IMR-90 (cell line): ENCODE data around the gene BBIP1. TPM values are rescaled to one million over a fixed set of nuclear protein-coding genes. Genes with fewer than 3 reads are reported as not detected.

ENCODE experiments used
- ATAC-seq: fragments of 200-7000 bp; cut with Tn5 transposase; 2 replicates; pipeline ENCODE4 v1.9.1; 2020; ENCODE audit warnings: low read depth, mild to moderate bottlenecking, moderate library complexity
- BruUV-seq: library from RNA; stranded (reverse); fragments of 400-500 nt; replicated peaks from 2 replicates; lab custom pipeline; 2021; lab: Mats Ljungman, UMichigan
- CTCF ChIA-PET: fragments of 300-600 bp; formaldehyde crosslinking; extraction: SDS; loops from one replicate; lab custom pipeline; 2021; ENCODE audit warnings: antibody characterized with exemption; lab: Yijun Ruan, JAX
- POLR2A ChIA-PET: fragments of 300-600 bp; sonication (Branson Sonifier 250); formaldehyde crosslinking; loops from one replicate; lab custom pipeline; 2022; ENCODE audit warnings: antibody characterized with exemption; ENCODE audit not compliant: unreplicated experiment; lab: Charles Lee
- DNase-seq: peaks from one replicate; pipeline ENCODE4 v3.0.0; 2013
- H2AFZ ChIP-seq: replicated peaks from 2 replicates; pipeline ENCODE3; 2013; ENCODE audit warnings: low read length, mild to moderate bottlenecking; ENCODE audit not compliant: poor library complexity
- H2AK5ac ChIP-seq: 2 replicates; pipeline ENCODE4 v1.6.1; 2013; ENCODE audit warnings: low read depth, low read length, inconsistent platforms
- H2AK9ac ChIP-seq: replicated peaks from 2 replicates; pipeline ENCODE3; 2013; ENCODE audit warnings: mild to moderate bottlenecking, low read depth, low read length, moderate library complexity; ENCODE audit not compliant: poor library complexity
- H2BK120ac ChIP-seq: 2 replicates; pipeline ENCODE4 v1.6.1; 2013; ENCODE audit warnings: low read depth, low read length, inconsistent platforms
- H2BK15ac ChIP-seq: 3 replicates; pipeline ENCODE4 v1.6.1; 2013; ENCODE audit warnings: low read depth, low read length, inconsistent platforms
- H2BK20ac ChIP-seq: 2 replicates; pipeline ENCODE4 v1.6.1; 2013; ENCODE audit warnings: low read depth, mild to moderate bottlenecking, inconsistent platforms, low read length, moderate library complexity
- H2BK5ac ChIP-seq: 2 replicates; pipeline ENCODE4 v1.6.1; 2013; ENCODE audit warnings: mild to moderate bottlenecking, low read depth, low read length, inconsistent platforms; ENCODE audit not compliant: poor library complexity, severe bottlenecking
- H3K14ac ChIP-seq: replicated peaks from 2 replicates; pipeline ENCODE4 v1.6.1; 2013; ENCODE audit warnings: low read depth, low read length, inconsistent platforms
- H3K18ac ChIP-seq: 2 replicates; pipeline ENCODE4 v1.6.1; 2013; ENCODE audit warnings: low read depth, low read length, control low read depth
- H3K23ac ChIP-seq: 2 replicates; pipeline ENCODE4 v1.6.1; 2013; ENCODE audit warnings: low read depth, low read length, inconsistent platforms
- H3K27ac ChIP-seq: 2 replicates; pipeline ENCODE4 v1.5.1; 2013; ENCODE audit warnings: mild to moderate bottlenecking, control low read depth, low read length; ENCODE audit not compliant: insufficient read depth
- H3K27me3 ChIP-seq: 2 replicates; pipeline ENCODE4 v1.6.1; 2013; ENCODE audit warnings: low read length; ENCODE audit not compliant: control insufficient read depth, insufficient read depth
- H3K36me3 ChIP-seq: 2 replicates; pipeline ENCODE4 v1.6.1; 2013; ENCODE audit warnings: low read length, mixed read lengths; ENCODE audit not compliant: control insufficient read depth, insufficient read depth
- H3K4ac ChIP-seq: 2 replicates; pipeline ENCODE4 v1.6.1; 2013; ENCODE audit warnings: low read depth, low read length, inconsistent platforms
- H3K4me1 ChIP-seq: 2 replicates; pipeline ENCODE4 v1.6.1; 2013; ENCODE audit warnings: low read length, mixed read lengths; ENCODE audit not compliant: control insufficient read depth, insufficient read depth
- H3K4me2 ChIP-seq: 2 replicates; pipeline ENCODE4 v1.6.1; 2013; ENCODE audit warnings: low read depth, mild to moderate bottlenecking, control low read depth, low read length, moderate library complexity
- H3K4me3 ChIP-seq: 2 replicates; pipeline ENCODE4 v1.5.1; 2013; ENCODE audit warnings: low read depth, mild to moderate bottlenecking, control low read depth, low read length, moderate library complexity; ENCODE audit not compliant: insufficient read depth
- H3K56ac ChIP-seq: 2 replicates; pipeline ENCODE4 v1.6.1; 2013; ENCODE audit warnings: low read length, inconsistent platforms; ENCODE audit not compliant: insufficient read depth; ENCODE audit errors: extremely low read depth
- H3K79me1 ChIP-seq, 2 experiments: 2 replicates each; pipeline ENCODE4 v1.6.1; 2013; ENCODE audit warnings: low read length in 2 of 2, inconsistent platforms in 1 of 2, low read depth in 1 of 2
- H3K9ac ChIP-seq: 2 replicates; pipeline ENCODE4 v1.6.1; 2013; ENCODE audit warnings: low read depth, low read length, control low read depth
- H3K9me1 ChIP-seq: 2 replicates; pipeline ENCODE4 v1.6.1; 2013; ENCODE audit warnings: low read length, inconsistent platforms; ENCODE audit not compliant: insufficient read depth
- H3K9me3 ChIP-seq: 2 replicates; pipeline ENCODE4 v1.6.1; 2013; ENCODE audit warnings: low read length; ENCODE audit not compliant: control insufficient read depth, insufficient read depth
- H4K20me1 ChIP-seq: 2 replicates; pipeline ENCODE4 v1.6.1; 2013; ENCODE audit warnings: low read length, inconsistent platforms; ENCODE audit not compliant: insufficient read depth
- H4K5ac ChIP-seq: 2 replicates; pipeline ENCODE4 v1.6.1; 2013; ENCODE audit warnings: mild to moderate bottlenecking, low read depth, low read length, control low read depth
- H4K8ac ChIP-seq, 2 experiments: 2 replicates each; pipeline ENCODE4 v1.6.1; 2013; ENCODE audit warnings: low read depth in 2 of 2, low read length in 2 of 2, control low read depth in 1 of 2, inconsistent platforms in 1 of 2
- H4K91ac ChIP-seq: 2 replicates; pipeline ENCODE4 v1.6.1; 2013; ENCODE audit warnings: low read depth, low read length, inconsistent platforms; ENCODE audit not compliant: insufficient read depth
- CEBPB ChIP-seq: IDR thresholded peaks from 2 replicates; pipeline ENCODE4 v1.6.1; 2012; ENCODE audit warnings: low read depth, low read length, improper control_type of control experiment
- FOS ChIP-seq: fragments of 150-350 bp; IDR thresholded peaks from 2 replicates; pipeline ENCODE4 v1.6.1; 2016; ENCODE audit warnings: low read depth, low read length
- MAFK ChIP-seq: IDR thresholded peaks from 2 replicates; pipeline ENCODE4 v1.6.1; 2012; ENCODE audit warnings: low read depth, low read length, improper control_type of control experiment
- MAZ ChIP-seq: IDR thresholded peaks from 2 replicates; pipeline ENCODE4 v1.6.1; 2012; ENCODE audit warnings: low read depth, mild to moderate bottlenecking, low read length, improper control_type of control experiment, moderate library complexity, borderline replicate concordance
- NFE2L2 ChIP-seq: fragments of 150-350 bp; IDR thresholded peaks from 2 replicates; pipeline ENCODE4 v1.6.1; 2016; ENCODE audit warnings: low read depth, mild to moderate bottlenecking, low read length
- RAD21 ChIP-seq: IDR thresholded peaks from 2 replicates; pipeline ENCODE4 v1.6.1; 2012; ENCODE audit warnings: low read length, improper control_type of control experiment
- SMC3 ChIP-seq: fragments of 150-350 bp; IDR thresholded peaks from 2 replicates; pipeline ENCODE4 v1.6.1; 2016; ENCODE audit warnings: low read depth, mild to moderate bottlenecking, antibody characterized with exemption, low read length, moderate library complexity
- USF2 ChIP-seq: fragments of 150-350 bp; IDR thresholded peaks from 2 replicates; pipeline ENCODE4 v1.6.1; 2017; ENCODE audit warnings: mild to moderate bottlenecking, antibody characterized with exemption, low read length, low read depth
- dilution Hi-C: fragments of 300-500 bp; cut with HindIII; formaldehyde crosslinking; loops from one replicate; pipeline ENCODE4 v1.14.3; 2018; ENCODE audit warnings: low sequenced_read_pairs; ENCODE audit not compliant: unreplicated experiment
- in situ Hi-C: fragments of 300-500 bp; cut with MboI; formaldehyde crosslinking; loops from 3 replicates; pipeline ENCODE4 v1.14.3; 2019; ENCODE audit warnings: low sequenced_read_pairs, inconsistent platforms, mixed read lengths
- intact Hi-C: fragments of 100-400 bp; cut with micrococcal nuclease; formaldehyde crosslinking; loops from 2 replicates; pipeline ENCODE4 v1.10.0; 2022
- polyA plus RNA-seq, 3 experiments: library from polyadenylated mRNA; depleted of rRNA; stranded (reverse); fragments of >200 nt; gene quantifications; 2 replicates each; pipeline ENCODE4 v1.2.3, GENCODE V29; 2012; ENCODE audit warnings: low replicate concordance in 1 of 3
- total RNA-seq: library from RNA; depleted of rRNA; stranded (reverse); fragments of >200 nt; gene quantifications from 2 replicates; pipeline ENCODE4 v1.2.3, GENCODE V29; 2012
- TF ChIP-seq, protein P1 (sequence below): conservative IDR thresholded peaks from 2 replicates; pipeline ENCODE4 v1.5.1; 2012; ENCODE audit warnings: mild to moderate bottlenecking, low read depth, low read length, improper control_type of control experiment
- TF ChIP-seq, protein P2 (sequence below): fragments of 150-350 bp; IDR thresholded peaks from 2 replicates; pipeline ENCODE4 v1.6.1; 2016; ENCODE audit warnings: low read depth, mild to moderate bottlenecking, low read length, moderate library complexity, borderline replicate concordance

The BBIP1 gene
- total and polyA plus RNA-seq, 2 of the 4 experiments (the other 2 are of a cell fraction): 17.4 to 19.9 TPM

- no peak overlapping the region for H4K91ac ChIP-seq
- no peaks in the 10 kb centered on the region for H3K27me3 ChIP-seq
- dilution Hi-C loops: no loop called here
- H3K56ac ChIP-seq: no peak overlapping the region
- H2BK15ac ChIP-seq: no peak overlapping the region
- no peak overlapping the region for H2BK120ac ChIP-seq
- BruUV-seq: no TSS peak
- no peaks in the 10 kb centered on the region for H3K36me3 ChIP-seq
- H4K5ac ChIP-seq: no peak overlapping the region
- no peak overlapping the region for H2AK5ac ChIP-seq
- in situ Hi-C loops: no loop called here
- no peak overlapping the region for H3K27ac ChIP-seq
- H2BK20ac ChIP-seq: no peak overlapping the region
- H3K4me1 ChIP-seq: no peaks in the 10 kb centered on the region
- no peak overlapping the region for H3K4me2 ChIP-seq
- no peak overlapping the region for H3K9ac ChIP-seq
- H3K23ac ChIP-seq: no peak overlapping the region
- no peak overlapping the region for H3K4ac ChIP-seq
- H2AK9ac ChIP-seq: no peak overlapping the region
- CTCF ChIA-PET: interaction anchor here (1.2 kb wide), 1 partner anchor 219 kb away, joined by 3 read pairs; no protein-coding TSS in a partner anchor
- DNase-seq: no peak
- peaks cover 14% of the 10 kb centered on the region; the same call in 1 of the 2 replicates for H4K20me1 ChIP-seq
- POLR2A ChIA-PET: no interaction called here
- no peak for ATAC-seq
- H2BK5ac ChIP-seq: no peak overlapping the region
- H3K79me1 ChIP-seq: peaks cover 26 to 43% of the 10 kb centered on the region in 2 experiments
- TF ChIP-seq MAFK (no peak), CEBPB (no peak), USF2 (no peak), RAD21 (no peak), MAZ (no peak), FOS (no peak), SMC3 (no peak), NFE2L2 (no peak)
- TF ChIP-seq, protein P1, sequence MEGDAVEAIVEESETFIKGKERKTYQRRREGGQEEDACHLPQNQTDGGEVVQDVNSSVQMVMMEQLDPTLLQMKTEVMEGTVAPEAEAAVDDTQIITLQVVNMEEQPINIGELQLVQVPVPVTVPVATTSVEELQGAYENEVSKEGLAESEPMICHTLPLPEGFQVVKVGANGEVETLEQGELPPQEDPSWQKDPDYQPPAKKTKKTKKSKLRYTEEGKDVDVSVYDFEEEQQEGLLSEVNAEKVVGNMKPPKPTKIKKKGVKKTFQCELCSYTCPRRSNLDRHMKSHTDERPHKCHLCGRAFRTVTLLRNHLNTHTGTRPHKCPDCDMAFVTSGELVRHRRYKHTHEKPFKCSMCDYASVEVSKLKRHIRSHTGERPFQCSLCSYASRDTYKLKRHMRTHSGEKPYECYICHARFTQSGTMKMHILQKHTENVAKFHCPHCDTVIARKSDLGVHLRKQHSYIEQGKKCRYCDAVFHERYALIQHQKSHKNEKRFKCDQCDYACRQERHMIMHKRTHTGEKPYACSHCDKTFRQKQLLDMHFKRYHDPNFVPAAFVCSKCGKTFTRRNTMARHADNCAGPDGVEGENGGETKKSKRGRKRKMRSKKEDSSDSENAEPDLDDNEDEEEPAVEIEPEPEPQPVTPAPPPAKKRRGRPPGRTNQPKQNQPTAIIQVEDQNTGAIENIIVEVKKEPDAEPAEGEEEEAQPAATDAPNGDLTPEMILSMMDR: no peak
- TF ChIP-seq, protein P2, sequence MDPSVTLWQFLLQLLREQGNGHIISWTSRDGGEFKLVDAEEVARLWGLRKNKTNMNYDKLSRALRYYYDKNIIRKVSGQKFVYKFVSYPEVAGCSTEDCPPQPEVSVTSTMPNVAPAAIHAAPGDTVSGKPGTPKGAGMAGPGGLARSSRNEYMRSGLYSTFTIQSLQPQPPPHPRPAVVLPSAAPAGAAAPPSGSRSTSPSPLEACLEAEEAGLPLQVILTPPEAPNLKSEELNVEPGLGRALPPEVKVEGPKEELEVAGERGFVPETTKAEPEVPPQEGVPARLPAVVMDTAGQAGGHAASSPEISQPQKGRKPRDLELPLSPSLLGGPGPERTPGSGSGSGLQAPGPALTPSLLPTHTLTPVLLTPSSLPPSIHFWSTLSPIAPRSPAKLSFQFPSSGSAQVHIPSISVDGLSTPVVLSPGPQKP: no peak
- no peak overlapping the region for H2AFZ ChIP-seq
- no peak overlapping the region for H3K14ac ChIP-seq
- no peak overlapping the region for H3K18ac ChIP-seq
- no peaks in the 10 kb centered on the region for H3K9me1 ChIP-seq
- no peaks in the 10 kb centered on the region for H3K9me3 ChIP-seq
- no peak overlapping the region for H4K8ac ChIP-seq
- intact Hi-C loops: no loop called here
- H3K4me3 ChIP-seq: no peak overlapping the region
These were observed 46.2 kb upstream of the BBIP1 start for GRCh38 chr10:110965216-110965615.
